DOHH2 (cell line): ENCODE data around the gene WFDC1.

ENCODE experiments used
- H3F3A ChIP-seq: fragments of 200-600 bp; sonication (generic), shearing (Covaris generic); 2 replicates; pipeline ENCODE4 v1.6.0; 2016; ENCODE audit warnings: antibody characterized with exemption, mild to moderate bottlenecking; ENCODE audit not compliant: control insufficient read depth, insufficient read depth
- H3K27ac ChIP-seq: fragments of 200-600 bp; sonication (generic); 2 replicates; pipeline ENCODE4 v1.5.1; 2014; ENCODE audit warnings: low read depth, mild to moderate bottlenecking, low read length, moderate library complexity
- H3K27me3 ChIP-seq: fragments of 200-600 bp; sonication (generic); 2 replicates; pipeline ENCODE4 v1.6.1; 2014; ENCODE audit warnings: mild to moderate bottlenecking, low read length, mixed read lengths; ENCODE audit not compliant: control insufficient read depth
- H3K36me3 ChIP-seq: fragments of 200-600 bp; sonication (generic); 2 replicates; pipeline ENCODE4 v1.6.1; 2014; ENCODE audit warnings: mild to moderate bottlenecking, low read length, moderate library complexity, mixed read lengths; ENCODE audit not compliant: control insufficient read depth
- H3K4me1 ChIP-seq: fragments of 200-600 bp; sonication (generic); 2 replicates; pipeline ENCODE4 v1.6.1; 2014; ENCODE audit warnings: mild to moderate bottlenecking, low read length, mixed read lengths; ENCODE audit not compliant: control insufficient read depth
- H3K4me2 ChIP-seq: fragments of 200-600 bp; sonication (generic); 2 replicates; pipeline ENCODE4 v1.6.0; 2014; ENCODE audit warnings: mild to moderate bottlenecking, low read length, moderate library complexity
- H3K4me3 ChIP-seq: fragments of 200-600 bp; sonication (generic); 2 replicates; pipeline ENCODE4 v1.5.1; 2014; ENCODE audit warnings: mild to moderate bottlenecking, low read length, mixed read lengths
- H3K79me2 ChIP-seq: fragments of 200-600 bp; sonication (generic); 2 replicates; pipeline ENCODE4 v1.6.1; 2014; ENCODE audit warnings: mild to moderate bottlenecking, low read length, mixed read lengths; ENCODE audit not compliant: control insufficient read depth
- H3K9me2 ChIP-seq: fragments of 200-600 bp; sonication (generic); replicated peaks from 2 replicates; pipeline ENCODE4 v1.6.1; 2014; ENCODE audit warnings: mild to moderate bottlenecking, low read length, mixed read lengths; ENCODE audit not compliant: control insufficient read depth
- H3K9me3 ChIP-seq: fragments of 200-600 bp; sonication (generic); 2 replicates; pipeline ENCODE4 v1.6.1; 2014; ENCODE audit warnings: antibody characterized with exemption, low read length, mixed read lengths; ENCODE audit not compliant: control insufficient read depth, insufficient read depth
- H4K20me1 ChIP-seq: fragments of 200-600 bp; sonication (generic); 2 replicates; pipeline ENCODE4 v1.6.0; 2014; ENCODE audit warnings: low read depth, mild to moderate bottlenecking, antibody characterized with exemption, low read length, moderate library complexity; ENCODE audit not compliant: control insufficient read depth, insufficient read depth
- CTCF ChIP-seq: fragments of 200-600 bp; sonication (generic); IDR thresholded peaks from one replicate; pipeline ENCODE4 v1.5.1; 2014; ENCODE audit warnings: antibody characterized with exemption, mild to moderate bottlenecking, low read depth, low read length; ENCODE audit not compliant: poor library complexity, severe bottlenecking
- EZH2phosphoT487 ChIP-seq: fragments of 200-600 bp; sonication (generic); IDR thresholded peaks from 2 replicates; pipeline ENCODE4 v1.6.1; 2017; ENCODE audit warnings: borderline replicate concordance, mild to moderate bottlenecking, antibody characterized with exemption, low read length, moderate library complexity, mixed read lengths

The WFDC1 gene

GRCh38 chr16:84339311-84339710 is 44.6 kb downstream of the WFDC1 start:
- Histone ChIP-seq H3K4me1 (no peaks in the 10 kb centered on the region), H3K4me3 (no peak overlapping the region), H4K20me1 (no peaks in the 10 kb centered on the region), H3K4me2 (no peak overlapping the region), H3F3A (no peaks in the 10 kb centered on the region), H3K27ac (no peak overlapping the region), H3K9me2 (no peaks in the 10 kb centered on the region), H3K36me3 (no peaks in the 10 kb centered on the region), H3K79me2 (no peaks in the 10 kb centered on the region), H3K27me3 (no peaks in the 10 kb centered on the region), H3K9me3 (0 out of 2 replicates have a peak, but pooled peaks cover 3% of the 10 kb centered on the region)
- TF ChIP-seq CTCF = no peak
- TF ChIP-seq EZH2phosphoT487 = no peak

- Histone ChIP-seq H3F3A (no peaks in the 10 kb centered on the region), H3K4me3 (no peak overlapping the region), H3K4me2 (no peak overlapping the region)
Measured at GRCh38 chr16:84339766-84340165, 45.1 kb downstream of the WFDC1 start.

GRCh38 chr16:84340325-84341040 is 45.8 kb downstream of the WFDC1 start:
- no peaks in the 10 kb centered on the region for H3K79me2 ChIP-seq
- no peaks in the 10 kb centered on the region for H3K4me1 ChIP-seq
- no peak overlapping the region for H3K4me2 ChIP-seq
- H3K9me3 ChIP-seq = 0 out of 2 replicates have a peak, but pooled peaks cover 3% of the 10 kb centered on the region
- no peaks in the 10 kb centered on the region for H3K9me2 ChIP-seq
- no peaks in the 10 kb centered on the region for H3K36me3 ChIP-seq
- H3K4me3 ChIP-seq = no peak overlapping the region
- no peaks in the 10 kb centered on the region for H4K20me1 ChIP-seq
- TF ChIP-seq CTCF = no peak
- no peak for TF ChIP-seq EZH2phosphoT487
- no peaks in the 10 kb centered on the region; the same call in 1 of the 2 replicates for H3K27me3 ChIP-seq
- no peaks in the 10 kb centered on the region for H3F3A ChIP-seq
- no peak overlapping the region for H3K27ac ChIP-seq

More at GRCh38 chr16:84339766-84340165, 45.1 kb downstream of the WFDC1 start:
- no peak overlapping the region for H3K27ac ChIP-seq
- no peak for TF ChIP-seq EZH2phosphoT487
- TF ChIP-seq CTCF = no peak
- no peaks in the 10 kb centered on the region for H3K9me2 ChIP-seq
- H3K9me3 ChIP-seq = 0 out of 2 replicates have a peak, but pooled peaks cover 3% of the 10 kb centered on the region
- H3K4me1 ChIP-seq = no peaks in the 10 kb centered on the region
- no peaks in the 10 kb centered on the region for H3K36me3 ChIP-seq
- H4K20me1 ChIP-seq = no peaks in the 10 kb centered on the region
- H3K79me2 ChIP-seq = no peaks in the 10 kb centered on the region
- H3K27me3 ChIP-seq = no peaks in the 10 kb centered on the region; the same call in 1 of the 2 replicates
